Natural killer cell (primary cell): ENCODE measurements around the gene MAP3K9. TPM values are rescaled to one million over a fixed set of nuclear protein-coding genes. Genes with fewer than 3 reads are reported as not detected.

ENCODE experiments used
- ATAC-seq, 3 donors: fragments of 150-1000 bp in 2 of 3; fragments of 200-7000 bp in 1 of 3; cut with Tn5 transposase; 1 replicate in 1 of 3; 2 replicates in 2 of 3; pipeline ENCODE4 v1.10.0; 2021; ENCODE audit warnings: mild to moderate bottlenecking in 2 of 3, moderate library complexity in 2 of 3
- DNase-seq, 2 donors: peaks; one replicate each; pipeline versions ENCODE4 v3.0.0 to v3.0.0-alpha.2; 2013 to 2021; ENCODE audit warnings: mixed read lengths in 1 of 2
- H3K27ac ChIP-seq: one replicate; pipeline ENCODE4 v1.5.1; 2013; ENCODE audit warnings: mild to moderate bottlenecking, low read length
- H3K27me3 ChIP-seq: one replicate; pipeline ENCODE4 v1.6.1; 2013; ENCODE audit warnings: low read length; ENCODE audit not compliant: control insufficient read depth, insufficient read depth
- H3K36me3 ChIP-seq: one replicate; pipeline ENCODE4 v1.6.1; 2013; ENCODE audit warnings: low read length; ENCODE audit not compliant: control insufficient read depth, insufficient read depth
- H3K4me1 ChIP-seq: one replicate; pipeline ENCODE4 v1.6.1; 2013; ENCODE audit warnings: low read length; ENCODE audit not compliant: control insufficient read depth, insufficient read depth
- H3K4me3 ChIP-seq: one replicate; pipeline ENCODE4 v1.5.1; 2013; ENCODE audit warnings: low read length
- H3K9me3 ChIP-seq: one replicate; pipeline ENCODE4 v1.6.1; 2013; ENCODE audit warnings: low read length; ENCODE audit not compliant: control insufficient read depth, insufficient read depth
- H3K27ac Mint-ChIP-seq, 2 donors: one replicate each; pipeline ENCODE4 v1.8.0; 2022; ENCODE audit warnings: mild to moderate bottlenecking in 2 of 2, mixed read lengths in 2 of 2, moderate library complexity in 1 of 2
- H3K27me3 Mint-ChIP-seq, 2 donors: one replicate each; pipeline ENCODE4 v1.8.0; 2022; ENCODE audit warnings: low read depth in 2 of 2, mixed read lengths in 2 of 2
- H3K36me3 Mint-ChIP-seq: one replicate; pipeline ENCODE4 v1.8.0; 2022; ENCODE audit warnings: mixed read lengths
- H3K4me1 Mint-ChIP-seq, 2 donors: one replicate each; pipeline ENCODE4 v1.8.0; 2022; ENCODE audit warnings: mixed read lengths in 2 of 2
- H3K4me3 Mint-ChIP-seq: one replicate; pipeline ENCODE4 v1.8.0; 2022; ENCODE audit warnings: mild to moderate bottlenecking, moderate library complexity, mixed read lengths
- H3K9me3 Mint-ChIP-seq, 2 donors: one replicate each; pipeline ENCODE4 v1.8.0; 2022; ENCODE audit warnings: mixed read lengths in 2 of 2
- WGBS: methylation state at CpG from one replicate; pipeline ENCODE4 v1.1.7; 2013; ENCODE audit warnings: missing lambda C conversion rate; ENCODE audit not compliant: insufficient coverage; 5-methylcytosine and 5-hydroxymethylcytosine counted together
- intact Hi-C: fragments of 100-400 bp; cut with micrococcal nuclease; formaldehyde crosslinking; loops from one replicate; pipeline ENCODE4 v1.14.2; 2022
- total RNA-seq, 4 donors: library from RNA; stranded (reverse); fragments of 120-200 nt in 1 of 4; gene quantifications; one replicate each; pipeline versions ENCODE4 v1.2.3 to v1.2.4, GENCODE V29; 2013 to 2022
- TF ChIP-seq, protein P1 (sequence below): fragments of 200-600 bp; IDR thresholded peaks from one replicate; pipeline ENCODE4 v1.8.0; 2022; ENCODE audit warnings: antibody characterized with exemption

MAP3K9 gene
- total RNA-seq, 3 donors from 2014 or later (not counting 1 experiment from before 2014, with no cell fraction given), result 3.6 to 7.9 (median 3.8) TPM

DNA sequence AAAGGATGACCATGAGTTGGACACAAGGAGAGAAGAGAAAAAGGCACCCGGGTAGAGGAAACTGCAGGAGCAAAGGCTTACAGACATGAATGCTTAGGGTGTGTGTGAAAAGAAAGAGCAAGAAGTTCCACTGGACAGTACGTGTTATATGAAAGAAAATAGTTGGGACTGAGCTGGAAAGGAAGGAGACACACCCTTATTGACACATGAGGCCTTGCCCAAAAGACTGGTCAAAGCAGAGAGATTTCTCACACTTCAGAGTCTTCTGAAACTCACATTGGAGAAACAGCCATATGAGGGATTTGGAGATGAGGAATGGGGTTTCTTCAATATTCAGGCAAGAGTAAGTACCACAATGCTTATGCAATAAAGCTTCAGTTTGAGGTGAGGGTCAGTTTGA is 111.6 kb downstream of the MAP3K9 start:
- H3K27ac ChIP-seq, result no peak overlapping the region
- Mint-ChIP-seq H3K27ac (no peak overlapping the region), H3K36me3 (no peaks in the 10 kb centered on the region), H3K27me3 (peaks cover 0 to 22% of the 10 kb centered on the region in 2 donors), H3K9me3 (no peaks in the 10 kb centered on the region), H3K4me1 (no peaks in the 10 kb centered on the region), H3K4me3 (no peak overlapping the region)
- H3K9me3 ChIP-seq, result no peaks in the 10 kb centered on the region
- TF ChIP-seq, protein P1, sequence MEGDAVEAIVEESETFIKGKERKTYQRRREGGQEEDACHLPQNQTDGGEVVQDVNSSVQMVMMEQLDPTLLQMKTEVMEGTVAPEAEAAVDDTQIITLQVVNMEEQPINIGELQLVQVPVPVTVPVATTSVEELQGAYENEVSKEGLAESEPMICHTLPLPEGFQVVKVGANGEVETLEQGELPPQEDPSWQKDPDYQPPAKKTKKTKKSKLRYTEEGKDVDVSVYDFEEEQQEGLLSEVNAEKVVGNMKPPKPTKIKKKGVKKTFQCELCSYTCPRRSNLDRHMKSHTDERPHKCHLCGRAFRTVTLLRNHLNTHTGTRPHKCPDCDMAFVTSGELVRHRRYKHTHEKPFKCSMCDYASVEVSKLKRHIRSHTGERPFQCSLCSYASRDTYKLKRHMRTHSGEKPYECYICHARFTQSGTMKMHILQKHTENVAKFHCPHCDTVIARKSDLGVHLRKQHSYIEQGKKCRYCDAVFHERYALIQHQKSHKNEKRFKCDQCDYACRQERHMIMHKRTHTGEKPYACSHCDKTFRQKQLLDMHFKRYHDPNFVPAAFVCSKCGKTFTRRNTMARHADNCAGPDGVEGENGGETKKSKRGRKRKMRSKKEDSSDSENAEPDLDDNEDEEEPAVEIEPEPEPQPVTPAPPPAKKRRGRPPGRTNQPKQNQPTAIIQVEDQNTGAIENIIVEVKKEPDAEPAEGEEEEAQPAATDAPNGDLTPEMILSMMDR, result no peak
- H3K27me3 ChIP-seq, result no peaks in the 10 kb centered on the region
- no peaks in the 10 kb centered on the region for H3K36me3 ChIP-seq
- 81% methylated on average over 2 of the region's 2 CpGs for WGBS
- peaks cover 5% of the 10 kb centered on the region for H3K4me1 ChIP-seq
- H3K4me3 ChIP-seq, result no peak overlapping the region
- ATAC-seq (no peak), DNase-seq (no peak)
- intact Hi-C loops, result no loop called here

DNA sequence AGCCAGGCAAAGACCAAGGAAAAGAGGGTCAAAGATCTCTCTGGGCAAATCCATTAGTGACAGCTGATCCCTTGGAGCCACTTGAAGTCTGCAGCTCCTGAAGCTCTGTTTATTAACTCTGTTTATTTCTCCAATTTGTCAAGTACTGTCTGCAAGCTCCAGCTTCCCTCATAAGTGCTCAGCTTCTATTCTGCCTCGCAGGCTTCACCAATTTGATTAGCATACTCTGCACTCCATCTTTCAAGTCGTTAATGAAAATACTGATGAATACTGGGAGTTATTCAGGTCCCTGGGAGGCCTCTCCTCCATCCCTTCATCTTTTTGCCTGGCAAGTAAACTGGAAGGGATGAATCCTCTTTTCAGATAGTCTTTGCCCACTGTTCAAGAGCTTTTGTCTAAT is 113.3 kb downstream of the MAP3K9 start:
- no peaks in the 10 kb centered on the region for H3K36me3 ChIP-seq
- no peak overlapping the region for H3K27ac ChIP-seq
- no peak overlapping the region for H3K4me3 ChIP-seq
- ATAC-seq (no peak), DNase-seq (no peak)
- WGBS, result 95% methylated on average over 2 of the region's 2 CpGs
- H3K9me3 ChIP-seq, result no peaks in the 10 kb centered on the region
- Mint-ChIP-seq H3K27ac (no peak overlapping the region), H3K27me3 (peaks cover 0 to 21% of the 10 kb centered on the region in 2 donors), H3K36me3 (no peaks in the 10 kb centered on the region), H3K4me3 (no peak overlapping the region), H3K4me1 (no peaks in the 10 kb centered on the region), H3K9me3 (no peaks in the 10 kb centered on the region)
- TF ChIP-seq, protein P1, result no peak
- intact Hi-C loops, result no loop called here
- H3K27me3 ChIP-seq, result no peaks in the 10 kb centered on the region
- peaks cover 5% of the 10 kb centered on the region for H3K4me1 ChIP-seq

DNA sequence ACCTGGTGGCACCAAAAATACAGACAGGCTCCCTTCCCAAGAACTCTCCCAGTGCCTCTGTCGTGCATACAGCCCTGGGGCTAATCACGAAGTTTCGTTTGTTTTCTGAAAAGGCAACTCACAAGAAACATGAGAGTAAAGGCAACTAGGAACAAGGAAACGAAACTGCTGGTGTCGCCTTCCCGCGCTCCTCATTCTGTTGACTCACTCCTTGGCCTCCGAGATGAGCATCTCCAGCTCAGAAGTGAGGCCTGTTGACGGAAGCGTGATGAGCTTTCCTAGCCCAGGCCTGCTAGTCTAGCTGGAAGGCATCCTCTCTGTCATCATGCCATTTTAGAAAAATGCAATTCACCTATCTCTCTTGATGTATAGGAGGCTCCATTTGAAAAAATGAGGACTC is 117.1 kb downstream of the MAP3K9 start:
- H3K4me3 ChIP-seq, result no peak overlapping the region
- H3K9me3 ChIP-seq, result no peaks in the 10 kb centered on the region
- WGBS, result 93% methylated on average over 10 of the region's 10 CpGs
- intact Hi-C loops, result no loop called here
- H3K27ac Mint-ChIP-seq, result no peak overlapping the region
- no peak overlapping the region for H3K4me3 Mint-ChIP-seq
- H3K27me3 Mint-ChIP-seq, result peaks cover 0 to 1% of the 10 kb centered on the region in 2 donors
- no peaks in the 10 kb centered on the region for H3K9me3 Mint-ChIP-seq
- H3K27ac ChIP-seq, result no peak overlapping the region
- DNase-seq (no peak), ATAC-seq (no peak)
- H3K4me1 Mint-ChIP-seq, result no peaks in the 10 kb centered on the region
- no peaks in the 10 kb centered on the region for H3K36me3 ChIP-seq
- no peaks in the 10 kb centered on the region for H3K36me3 Mint-ChIP-seq
- no peaks in the 10 kb centered on the region for H3K27me3 ChIP-seq
- TF ChIP-seq, protein P1, result no peak
- no peaks in the 10 kb centered on the region for H3K4me1 ChIP-seq

DNA sequence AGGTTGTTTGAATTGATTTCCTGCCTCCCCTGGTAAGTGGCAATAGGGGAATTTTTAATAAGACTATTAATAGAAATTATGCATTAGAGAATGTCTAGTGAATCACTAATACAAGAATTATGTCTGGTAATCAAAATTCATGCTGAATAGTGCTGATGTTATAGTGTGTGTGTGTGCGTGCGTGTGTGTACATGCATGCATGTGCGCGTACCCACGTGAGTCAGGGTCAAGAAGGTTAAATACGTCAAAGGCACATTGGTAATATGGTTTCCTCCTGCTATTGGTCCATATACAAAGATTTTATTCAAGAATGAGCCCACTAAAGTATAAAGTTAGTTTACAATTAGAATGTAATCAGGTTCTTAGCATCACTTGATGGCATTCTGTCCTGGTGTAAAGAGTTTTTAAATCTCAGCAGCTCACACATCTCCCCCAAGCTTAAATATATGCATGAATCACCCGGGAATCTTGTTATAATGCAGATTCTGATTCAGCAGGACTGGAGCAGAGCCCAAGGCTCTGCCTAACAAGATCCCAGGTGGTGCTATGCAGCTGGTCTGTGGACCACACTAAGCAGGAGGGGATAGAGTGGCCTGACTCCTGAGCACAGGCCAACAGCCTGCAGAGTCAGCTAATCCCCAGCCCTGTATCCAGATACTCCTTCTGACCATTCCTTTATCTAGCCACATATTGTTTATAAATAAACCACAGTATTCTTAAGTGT is 123.7 kb downstream of the MAP3K9 start:
- ATAC-seq (peak in 1 of 3 donors; percentile 57), DNase-seq (no peak)
- Histone ChIP-seq H3K27me3 (no peaks in the 10 kb centered on the region), H3K4me3 (no peak overlapping the region), H3K36me3 (no peaks in the 10 kb centered on the region), H3K27ac (no peak overlapping the region), H3K9me3 (no peaks in the 10 kb centered on the region), H3K4me1 (no peaks in the 10 kb centered on the region)
- Mint-ChIP-seq H3K27ac (no peak overlapping the region), H3K36me3 (no peaks in the 10 kb centered on the region), H3K9me3 (no peaks in the 10 kb centered on the region), H3K4me1 (no peaks in the 10 kb centered on the region), H3K4me3 (no peak overlapping the region), H3K27me3 (peaks cover 0 to 6% of the 10 kb centered on the region in 2 donors)
- WGBS, result 92% methylated on average over 7 of the region's 7 CpGs
- TF ChIP-seq, protein P1, result no peak
- intact Hi-C loops, result no loop called here
